Measurements from ENCODE around the gene C17orf114.

C17orf114 gene

GRCh38 chr17:4786106-4786511 lies 16.0 kb downstream of the C17orf114 start, which contains the start of gene VMO1:
Gene VMO1 (minus strand): TSS chr17:4786364. CDS start chr17:4786352, 12 bp downstream.
- no peak within 1 kb of the TSS for H3K27ac ChIP-seq (replicated peaks)
- DNase-seq = no peak
- no peak for TF ChIP-seq CTCF (IDR thresholded peaks at IDR 0.05; ENCODE audit: borderline replicate concordance)
- peaks cover 54% of the 10 kb centered on the region for H3K27me3 ChIP-seq (ENCODE audit: low read depth)
- intact Hi-C loops (cut with micrococcal nuclease) = loop anchor here (5.0 kb wide), 1 partner anchor 101 kb away; no protein-coding TSS in a partner anchor
- H3K9me3 ChIP-seq (replicated peaks) = no peaks in the 10 kb centered on the region
- H3K36me3 ChIP-seq = no peaks in the 10 kb centered on the region
- H3K4me1 ChIP-seq = peaks cover 55% of the 10 kb centered on the region
- H3K4me3 ChIP-seq = peak within 1 kb of the TSS; percentile 57

- Histone ChIP-seq H3K4me1 (peaks cover 52% of the 10 kb centered on the region), H3K27me3 (ENCODE audit: low read depth) (peaks cover 60% of the 10 kb centered on the region), H3K9me3 (replicated peaks) (no peaks in the 10 kb centered on the region), H3K4me3 (peak overlapping the region; percentile 57), H3K36me3 (no peaks in the 10 kb centered on the region), H3K27ac (replicated peaks) (no peak overlapping the region)
- intact Hi-C loops (cut with micrococcal nuclease) = loop anchor here (5.0 kb wide), 1 partner anchor 102 kb away; no protein-coding TSS in a partner anchor
- no peak for TF ChIP-seq CTCF (IDR thresholded peaks at IDR 0.05; ENCODE audit: borderline replicate concordance)
- no peak for DNase-seq
Measured at GRCh38 chr17:4785311-4786105, 16.6 kb downstream of the C17orf114 start.

- Histone ChIP-seq H3K27ac (replicated peaks) (no peak overlapping the region), H3K9me3 (replicated peaks) (no peaks in the 10 kb centered on the region), H3K4me3 (no peak overlapping the region), H3K36me3 (no peaks in the 10 kb centered on the region), H3K4me1 (peaks cover 27% of the 10 kb centered on the region), H3K27me3 (ENCODE audit: low read depth) (peaks cover 88% of the 10 kb centered on the region)
- DNase-seq = no peak
- TF ChIP-seq CTCF (IDR thresholded peaks at IDR 0.05; ENCODE audit: borderline replicate concordance) = no peak
- intact Hi-C loops (cut with micrococcal nuclease) = no loop called here
Measured at GRCh38 chr17:4782652-4783051, 19.5 kb downstream of the C17orf114 start.

- Histone ChIP-seq H3K27ac (replicated peaks) (no peak overlapping the region), H3K27me3 (ENCODE audit: low read depth) (peaks cover 98% of the 10 kb centered on the region), H3K9me3 (replicated peaks) (no peaks in the 10 kb centered on the region), H3K36me3 (no peaks in the 10 kb centered on the region), H3K4me3 (no peak overlapping the region), H3K4me1 (peaks cover 5% of the 10 kb centered on the region)
- no peak for TF ChIP-seq CTCF (IDR thresholded peaks at IDR 0.05; ENCODE audit: borderline replicate concordance)
- no peak for DNase-seq
- intact Hi-C loops (cut with micrococcal nuclease) = no loop called here
Measured at GRCh38 chr17:4780325-4780955, 21.7 kb downstream of the C17orf114 start.

- no peak overlapping the region for H3K4me3 ChIP-seq
- peaks cover 92% of the 10 kb centered on the region for H3K27me3 ChIP-seq (ENCODE audit: low read depth)
- no peak for TF ChIP-seq CTCF (IDR thresholded peaks at IDR 0.05; ENCODE audit: borderline replicate concordance)
- intact Hi-C loops (cut with micrococcal nuclease) = no loop called here
- no peak for DNase-seq
- no peaks in the 10 kb centered on the region for H3K4me1 ChIP-seq
- H3K27ac ChIP-seq (replicated peaks) = no peak overlapping the region
- H3K9me3 ChIP-seq (replicated peaks) = no peaks in the 10 kb centered on the region
- no peaks in the 10 kb centered on the region for H3K36me3 ChIP-seq
Measured at GRCh38 chr17:4777969-4778760, 24.0 kb downstream of the C17orf114 start.
